Measurements from ENCODE around the gene IL3. TPM values are rescaled to one million over a fixed set of nuclear protein-coding genes. Genes with fewer than 3 reads are reported as not detected.

The IL3 gene
- total RNA-seq, 1 experiment from 2014 or later = not detected

DNA sequence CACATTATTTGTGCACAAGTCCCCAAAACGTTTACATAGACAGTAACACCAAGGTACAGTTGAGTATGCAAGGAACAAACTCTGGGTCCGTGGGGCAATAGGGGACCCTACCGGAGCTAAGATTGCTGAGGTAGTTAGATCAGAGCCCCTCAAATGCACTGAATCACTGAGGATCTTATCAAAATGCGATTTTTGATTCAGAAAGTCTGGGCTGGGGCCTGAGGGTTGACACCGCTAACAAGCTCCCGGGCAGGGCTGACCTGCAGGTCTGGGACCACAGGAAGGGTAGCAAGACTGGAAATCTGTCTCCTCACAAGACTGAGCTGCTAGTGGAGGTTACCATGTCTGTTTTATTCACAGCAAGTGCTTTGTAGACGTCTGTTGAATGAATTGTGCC lies 1.8 kb upstream of the IL3 start:
- Histone ChIP-seq H3K4me3 (ENCODE audit: low read depth, low read length, poor library complexity, severe bottlenecking) (no peak overlapping the region), H3K4me1 (ENCODE audit: insufficient read depth, low read length, poor library complexity, severe bottlenecking) (no peaks in the 10 kb centered on the region), H3K27me3 (replicated peaks; ENCODE audit: insufficient read depth, low read depth, low read length, poor library complexity) (no peaks in the 10 kb centered on the region), H3K27ac (ENCODE audit: low read depth, low read length, poor library complexity, severe bottlenecking) (no peak overlapping the region), H3K36me3 (ENCODE audit: insufficient read depth, low read length, poor library complexity, severe bottlenecking) (no peaks in the 10 kb centered on the region), H3K9me3 (ENCODE audit: low read depth, low read length, poor library complexity, severe bottlenecking) (no peaks in the 10 kb centered on the region)
- BruUV-seq (replicated peaks) = no TSS peak
- ChIA-PET CTCF (interaction anchor here (0.8 kb wide), 1 partner anchor 620 kb away, joined by 5 read pairs; no protein-coding TSS in a partner anchor), POLR2A (ENCODE audit: low non-redundant PET) (no interaction called here)
- no peak for TF ChIP-seq EZH2 (IDR thresholded peaks at IDR 0.05; ENCODE audit: borderline replicate concordance, low read depth, low read length, poor library complexity, severe bottlenecking)
- TF ChIP-seq, protein P1, sequence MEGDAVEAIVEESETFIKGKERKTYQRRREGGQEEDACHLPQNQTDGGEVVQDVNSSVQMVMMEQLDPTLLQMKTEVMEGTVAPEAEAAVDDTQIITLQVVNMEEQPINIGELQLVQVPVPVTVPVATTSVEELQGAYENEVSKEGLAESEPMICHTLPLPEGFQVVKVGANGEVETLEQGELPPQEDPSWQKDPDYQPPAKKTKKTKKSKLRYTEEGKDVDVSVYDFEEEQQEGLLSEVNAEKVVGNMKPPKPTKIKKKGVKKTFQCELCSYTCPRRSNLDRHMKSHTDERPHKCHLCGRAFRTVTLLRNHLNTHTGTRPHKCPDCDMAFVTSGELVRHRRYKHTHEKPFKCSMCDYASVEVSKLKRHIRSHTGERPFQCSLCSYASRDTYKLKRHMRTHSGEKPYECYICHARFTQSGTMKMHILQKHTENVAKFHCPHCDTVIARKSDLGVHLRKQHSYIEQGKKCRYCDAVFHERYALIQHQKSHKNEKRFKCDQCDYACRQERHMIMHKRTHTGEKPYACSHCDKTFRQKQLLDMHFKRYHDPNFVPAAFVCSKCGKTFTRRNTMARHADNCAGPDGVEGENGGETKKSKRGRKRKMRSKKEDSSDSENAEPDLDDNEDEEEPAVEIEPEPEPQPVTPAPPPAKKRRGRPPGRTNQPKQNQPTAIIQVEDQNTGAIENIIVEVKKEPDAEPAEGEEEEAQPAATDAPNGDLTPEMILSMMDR (conservative IDR thresholded peaks at IDR 0.05; ENCODE audit: low read depth, low read length) = no peak
- intact Hi-C loops (cut with micrococcal nuclease; ENCODE audit: unreplicated experiment) = no loop called here
- no peak for DNase-seq (ENCODE audit: low spot score)

- POLR2A ChIA-PET (ENCODE audit: low non-redundant PET) = no interaction called here
- CTCF ChIA-PET = interaction anchor here (0.8 kb wide), 1 partner anchor 621 kb away, joined by 5 read pairs; no protein-coding TSS in a partner anchor
- intact Hi-C loops (cut with micrococcal nuclease; ENCODE audit: unreplicated experiment) = no loop called here
These were observed 1.3 kb upstream of the IL3 start for GRCh38 chr5:132059043-132059695.

GRCh38 chr5:132059696-132060500 lies 557 bp upstream of the IL3 start:
- no peak overlapping the region for H3K27ac ChIP-seq (ENCODE audit: low read depth, low read length, poor library complexity, severe bottlenecking)
- H3K36me3 ChIP-seq (ENCODE audit: insufficient read depth, low read length, poor library complexity, severe bottlenecking) = no peaks in the 10 kb centered on the region
- intact Hi-C loops (cut with micrococcal nuclease; ENCODE audit: unreplicated experiment) = no loop called here
- H3K27me3 ChIP-seq (replicated peaks; ENCODE audit: insufficient read depth, low read depth, low read length, poor library complexity) = no peaks in the 10 kb centered on the region
- no peak for DNase-seq (ENCODE audit: low spot score)
- ChIA-PET CTCF (no interaction called here), POLR2A (ENCODE audit: low non-redundant PET) (no interaction called here)
- H3K4me1 ChIP-seq (ENCODE audit: insufficient read depth, low read length, poor library complexity, severe bottlenecking) = no peaks in the 10 kb centered on the region
- no TSS peak for BruUV-seq (replicated peaks)
- no peaks in the 10 kb centered on the region for H3K9me3 ChIP-seq (ENCODE audit: low read depth, low read length, poor library complexity, severe bottlenecking)
- TF ChIP-seq, protein P1 (conservative IDR thresholded peaks at IDR 0.05; ENCODE audit: low read depth, low read length) = no peak
- no peak for TF ChIP-seq EZH2 (IDR thresholded peaks at IDR 0.05; ENCODE audit: borderline replicate concordance, low read depth, low read length, poor library complexity, severe bottlenecking)
- no peak overlapping the region for H3K4me3 ChIP-seq (ENCODE audit: low read depth, low read length, poor library complexity, severe bottlenecking)

More at GRCh38 chr5:132059043-132059695, 1.3 kb upstream of the IL3 start:
- BruUV-seq (replicated peaks) = no TSS peak
- Histone ChIP-seq H3K36me3 (ENCODE audit: insufficient read depth, low read length, poor library complexity, severe bottlenecking) (no peaks in the 10 kb centered on the region), H3K9me3 (ENCODE audit: low read depth, low read length, poor library complexity, severe bottlenecking) (no peaks in the 10 kb centered on the region), H3K4me3 (ENCODE audit: low read depth, low read length, poor library complexity, severe bottlenecking) (no peak overlapping the region), H3K27me3 (replicated peaks; ENCODE audit: insufficient read depth, low read depth, low read length, poor library complexity) (no peaks in the 10 kb centered on the region), H3K4me1 (ENCODE audit: insufficient read depth, low read length, poor library complexity, severe bottlenecking) (no peaks in the 10 kb centered on the region), H3K27ac (ENCODE audit: low read depth, low read length, poor library complexity, severe bottlenecking) (no peak overlapping the region)
- TF ChIP-seq EZH2 (IDR thresholded peaks at IDR 0.05; ENCODE audit: borderline replicate concordance, low read depth, low read length, poor library complexity, severe bottlenecking) = no peak
- no peak for DNase-seq (ENCODE audit: low spot score)

Measured in A673 (cell line).